Measurements from ENCODE around the gene MAN2A2.

GRCh38 chr15:90950676-90951075, 47.6 kb downstream of the MAN2A2 start:
- TF ChIP-seq EZH2phosphoT487 (IDR thresholded peaks at IDR 0.05; ENCODE audit: low read depth, severe bottlenecking, unreplicated experiment) = no peak
- TF ChIP-seq CTCF (IDR thresholded peaks at IDR 0.05; ENCODE audit: poor library complexity) = no peak
- no peak for TF ChIP-seq EZH2 (IDR thresholded peaks at IDR 0.05; ENCODE audit: borderline replicate concordance)

All from hepatocyte (in vitro differentiated cells).